HG02884 (cell line): ENCODE measurements around the gene LRP1B.
"Not testable (repeated sequence)": the region's sequence is repeated elsewhere in the genome, so short reads cannot be mapped to it uniquely, and the experiment has no call there.

Source experiments
- ATAC-seq: cut with Tn5 transposase; IDR thresholded peaks from one replicate; pipeline ENCODE4 v1.9.1; 2021; ENCODE audit warnings: mild to moderate bottlenecking, moderate library complexity; ENCODE audit not compliant: unreplicated experiment

LRP1B gene

DNA sequence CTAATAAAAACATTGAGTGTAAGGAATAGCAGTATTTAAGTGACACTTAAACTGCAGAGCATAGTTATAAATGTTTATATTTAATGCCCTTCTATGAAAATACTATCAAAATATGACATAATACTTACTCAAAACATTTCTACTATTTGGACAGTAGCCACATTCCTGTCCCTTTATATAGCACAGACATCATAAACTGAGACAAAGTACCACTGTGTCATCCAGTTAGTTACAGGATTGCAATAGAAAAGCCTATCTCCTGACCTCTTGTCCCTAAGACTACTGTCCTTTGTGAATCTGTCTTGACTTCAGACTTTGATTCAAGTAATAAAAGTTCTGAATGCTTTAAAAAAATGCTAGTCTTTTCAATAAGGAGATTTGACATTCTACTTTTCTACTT lies 1822.1 kb downstream of the LRP1B start:
- no peak for ATAC-seq

- no peak for ATAC-seq
These were observed 1823.3 kb downstream of the LRP1B start for GRCh38 chr2:140307532-140307931.

DNA sequence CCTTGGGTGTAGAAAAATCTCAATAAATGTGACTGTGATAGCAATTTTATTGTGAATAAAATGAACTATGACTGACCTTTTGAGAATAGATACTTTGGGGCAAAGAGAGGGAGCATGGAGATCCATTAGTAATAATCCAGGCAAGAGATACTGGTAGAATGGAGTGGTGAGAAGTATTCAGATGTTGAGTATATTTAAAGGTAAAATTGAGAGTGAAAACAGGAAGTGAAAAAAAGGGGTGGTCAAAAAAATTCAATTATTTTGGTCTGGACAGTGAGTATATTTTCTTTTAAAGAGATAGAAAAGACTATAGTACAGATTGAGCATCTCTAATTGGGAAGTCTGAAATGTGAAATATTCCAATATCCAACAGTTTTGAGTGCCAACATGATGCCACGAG lies 1835.0 kb downstream of the LRP1B start:
- ATAC-seq = no peak

GRCh38 chr2:140288726-140289125 lies 1842.1 kb downstream of the LRP1B start:
- ATAC-seq = no peak

GRCh38 chr2:140288213-140288612 lies 1842.6 kb downstream of the LRP1B start:
- ATAC-seq = no peak

GRCh38 chr2:140286377-140286776 lies 1844.4 kb downstream of the LRP1B start:
- ATAC-seq = no peak

- ATAC-seq = not testable (repeated sequence)
These were observed 1853.5 kb downstream of the LRP1B start for GRCh38 chr2:140277344-140277743.

DNA sequence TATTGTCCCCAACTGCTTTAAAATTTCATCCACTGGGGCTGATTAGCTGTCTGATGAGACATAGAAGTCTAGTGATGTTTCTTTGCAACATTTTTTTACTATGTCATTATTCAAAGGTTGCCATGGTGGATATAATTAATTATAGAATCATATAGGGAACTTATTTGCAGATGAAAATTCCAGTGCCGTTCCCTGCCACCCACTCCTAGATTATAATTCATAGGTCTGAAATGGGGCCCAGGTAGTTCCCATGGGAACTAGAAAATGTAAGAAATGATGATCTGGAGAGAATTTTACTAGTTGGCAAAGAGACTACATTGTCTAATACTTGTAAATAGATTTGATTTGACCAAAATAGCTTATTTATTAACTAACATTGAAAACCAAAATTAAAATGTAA lies 1854.2 kb downstream of the LRP1B start:
- no peak for ATAC-seq

- no peak for ATAC-seq
These were observed 1855.4 kb downstream of the LRP1B start for GRCh38 chr2:140275427-140275826.

- no peak for ATAC-seq
These were observed 1855.9 kb downstream of the LRP1B start for GRCh38 chr2:140274891-140275290.

DNA sequence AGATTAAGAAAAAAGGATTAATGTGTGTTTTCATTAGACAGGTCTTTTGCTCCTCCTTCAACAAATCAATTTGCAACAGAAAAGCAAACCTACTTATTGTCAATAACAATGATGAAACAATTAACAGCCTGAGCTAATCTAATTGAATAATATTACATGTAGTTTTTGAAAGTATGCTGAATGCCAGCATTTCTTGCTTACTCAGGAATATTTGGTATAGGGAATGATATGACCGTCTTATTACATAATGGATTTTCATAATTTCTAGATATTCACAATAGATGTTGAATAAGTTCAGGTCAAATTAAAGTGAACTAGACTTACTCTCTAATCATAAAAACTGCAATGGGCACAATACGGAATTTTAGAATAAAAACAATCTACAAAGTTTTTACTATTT lies 1856.9 kb downstream of the LRP1B start:
- no peak for ATAC-seq

GRCh38 chr2:140273408-140273807 lies 1857.4 kb downstream of the LRP1B start:
- ATAC-seq = no peak

DNA sequence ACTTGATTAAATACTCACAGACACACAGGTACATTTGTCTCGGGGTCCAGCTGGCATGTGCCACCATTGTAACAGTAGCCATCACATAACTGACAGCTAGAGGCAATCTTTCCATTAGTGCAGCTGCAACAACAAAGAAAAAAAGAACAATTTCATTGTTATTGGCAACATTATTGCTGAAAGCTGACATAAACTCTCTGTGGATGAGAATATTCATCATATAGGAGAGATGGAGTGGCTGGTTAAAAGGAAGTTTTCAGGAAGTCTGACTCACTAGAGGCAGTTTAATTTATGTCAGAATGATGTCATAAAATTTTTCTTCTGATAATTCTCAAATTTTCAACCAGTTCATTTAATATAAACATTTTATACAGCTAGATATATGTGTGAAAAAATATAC lies 1860.6 kb downstream of the LRP1B start:
- ATAC-seq = no peak

DNA sequence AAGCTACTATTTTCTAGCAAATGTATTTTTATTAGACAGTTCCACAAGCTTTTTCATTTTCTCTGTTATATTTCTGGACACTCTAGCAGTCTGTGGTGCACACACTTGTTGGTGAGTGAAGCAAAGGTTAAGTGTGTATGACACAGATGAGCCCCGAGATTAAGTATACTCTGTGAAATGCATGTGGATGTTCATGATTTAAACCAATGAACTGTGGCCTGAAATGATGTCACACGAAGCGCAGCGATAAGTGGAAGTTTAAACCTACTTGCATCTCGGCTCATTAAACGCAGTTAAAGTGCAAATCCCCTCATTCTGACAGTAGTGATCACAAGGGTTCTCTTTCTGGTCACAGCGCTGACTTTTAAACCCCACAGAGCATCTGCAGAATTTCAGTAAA lies 1861.8 kb downstream of the LRP1B start:
- ATAC-seq = no peak

DNA sequence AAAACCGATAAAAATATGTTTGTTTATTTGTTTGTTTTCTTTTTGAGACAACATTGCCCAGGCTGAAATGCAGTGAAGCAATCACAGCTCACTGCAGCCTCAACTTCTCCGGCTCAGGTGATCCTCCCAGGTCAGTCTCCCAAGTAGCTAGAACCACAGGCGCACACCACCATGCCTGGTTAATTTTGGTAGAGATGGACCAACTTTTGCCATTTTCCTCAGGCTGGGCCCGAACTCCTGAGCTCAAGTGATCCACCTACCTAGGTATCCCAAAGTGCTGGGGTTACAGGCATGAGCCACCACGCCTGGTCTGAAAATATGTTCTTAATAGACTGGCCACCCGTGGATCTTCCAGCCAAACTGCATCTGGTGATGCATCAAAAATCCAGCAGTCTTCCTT lies 1867.9 kb downstream of the LRP1B start:
- no peak for ATAC-seq

DNA sequence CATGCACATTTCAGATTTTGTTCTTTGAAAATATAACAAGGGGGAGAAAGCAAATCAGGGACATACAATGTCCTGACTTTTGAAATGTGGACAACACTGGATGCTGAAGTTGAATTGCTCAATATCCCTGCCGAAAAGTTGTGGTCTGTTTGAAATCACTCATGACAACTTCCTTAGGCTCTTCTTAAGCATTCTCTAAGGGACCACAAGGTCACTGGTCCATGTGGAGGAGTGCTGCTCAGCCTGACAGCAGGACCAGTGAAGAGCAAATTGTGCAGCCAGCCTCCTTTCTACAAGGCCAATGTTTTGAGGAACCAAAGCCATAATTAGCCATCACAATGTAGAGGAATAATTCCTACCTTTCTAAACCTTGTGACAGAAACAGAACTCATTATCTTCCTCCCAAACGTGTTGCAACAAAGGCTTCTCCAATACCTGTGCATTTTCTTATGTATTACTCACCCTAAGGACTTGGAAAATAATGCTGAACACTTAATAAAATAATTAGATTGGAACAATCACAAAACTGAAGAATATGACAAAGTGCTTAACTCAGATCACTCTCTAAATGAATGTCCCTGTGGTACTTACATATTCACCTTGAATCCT lies 1873.0 kb downstream of the LRP1B start:
- no peak for ATAC-seq

DNA sequence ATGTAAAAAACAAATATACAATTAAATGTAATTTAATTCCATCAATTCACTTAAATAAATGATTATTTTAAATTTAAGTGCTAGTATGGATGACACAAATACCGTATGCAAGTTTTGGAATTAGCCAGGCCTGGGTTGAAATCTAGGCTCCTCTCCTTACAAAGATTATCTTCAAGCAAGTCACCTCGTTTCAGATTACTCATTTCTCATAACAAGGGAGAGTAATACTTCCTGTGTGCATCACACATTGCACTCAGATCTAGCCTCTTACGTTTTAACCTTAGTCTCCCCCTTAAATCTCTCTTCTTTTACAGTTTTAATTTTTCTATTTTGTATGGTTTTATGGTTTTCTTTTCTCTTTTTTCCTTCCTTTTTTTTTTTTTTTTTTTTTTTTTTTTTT lies 1874.7 kb downstream of the LRP1B start:
- ATAC-seq = no peak

DNA sequence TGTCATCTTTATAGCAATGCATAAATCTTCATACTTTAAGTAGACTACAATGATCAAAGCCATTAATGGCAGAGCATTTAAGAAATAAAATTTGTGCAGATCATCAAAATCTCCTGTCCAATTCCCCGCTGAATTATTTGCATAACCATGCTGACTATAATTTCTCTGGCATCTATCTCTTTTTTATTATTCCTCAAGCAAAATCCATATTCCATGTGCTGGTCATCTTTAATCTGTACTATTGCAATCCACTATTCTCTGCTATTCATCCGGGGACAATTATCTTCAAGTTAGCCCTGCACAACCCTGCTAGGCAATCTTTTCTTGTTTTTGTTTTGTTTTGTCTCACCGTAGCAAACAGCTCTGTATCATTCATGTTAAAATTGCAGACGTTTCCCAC lies 1881.0 kb downstream of the LRP1B start:
- ATAC-seq = no peak

GRCh38 chr2:140248623-140249022 lies 1882.2 kb downstream of the LRP1B start:
- ATAC-seq = no peak

GRCh38 chr2:140247451-140248195 lies 1883.2 kb downstream of the LRP1B start:
- ATAC-seq = no peak

DNA sequence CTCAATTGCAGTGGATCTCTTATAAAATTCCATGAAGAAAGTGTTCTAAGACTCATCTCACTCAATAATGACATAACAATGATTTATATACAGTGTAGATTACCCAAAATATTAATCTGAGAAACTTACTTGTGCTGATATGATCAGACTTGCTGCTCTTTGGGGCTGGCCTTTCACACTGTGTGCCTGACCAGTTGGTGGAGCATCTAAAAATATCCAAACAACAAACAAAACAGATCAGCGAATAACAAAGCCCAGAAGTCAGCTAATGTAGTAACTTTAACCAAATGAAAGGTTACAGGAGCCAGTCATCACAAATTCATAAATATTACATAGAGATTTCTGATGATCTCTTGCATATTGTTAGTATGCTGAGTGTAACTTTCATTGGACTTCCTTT lies 1883.9 kb downstream of the LRP1B start:
- ATAC-seq = no peak

- ATAC-seq = no peak
These were observed 1884.8 kb downstream of the LRP1B start for GRCh38 chr2:140246058-140246457.

DNA sequence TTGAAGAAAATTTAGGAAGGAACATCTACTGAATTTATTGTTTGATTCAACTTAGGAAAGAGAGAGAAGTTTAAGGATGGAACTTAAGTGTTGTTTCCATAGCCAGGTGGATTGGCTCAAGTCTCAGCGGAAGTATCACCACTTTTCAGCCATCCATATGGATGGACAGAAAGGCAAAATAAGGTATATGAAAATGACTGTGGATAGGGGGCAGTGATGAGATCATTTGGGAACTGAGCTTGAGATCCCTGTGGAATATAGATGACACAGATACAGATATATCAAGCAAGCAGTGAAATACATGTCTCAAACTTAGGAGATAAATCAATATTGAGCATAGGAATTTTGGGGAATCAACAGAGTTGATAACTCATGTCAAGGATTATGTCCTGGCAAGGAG lies 1887.9 kb downstream of the LRP1B start:
- no peak for ATAC-seq
